Measurements from ENCODE around the gene FOS.

DNA sequence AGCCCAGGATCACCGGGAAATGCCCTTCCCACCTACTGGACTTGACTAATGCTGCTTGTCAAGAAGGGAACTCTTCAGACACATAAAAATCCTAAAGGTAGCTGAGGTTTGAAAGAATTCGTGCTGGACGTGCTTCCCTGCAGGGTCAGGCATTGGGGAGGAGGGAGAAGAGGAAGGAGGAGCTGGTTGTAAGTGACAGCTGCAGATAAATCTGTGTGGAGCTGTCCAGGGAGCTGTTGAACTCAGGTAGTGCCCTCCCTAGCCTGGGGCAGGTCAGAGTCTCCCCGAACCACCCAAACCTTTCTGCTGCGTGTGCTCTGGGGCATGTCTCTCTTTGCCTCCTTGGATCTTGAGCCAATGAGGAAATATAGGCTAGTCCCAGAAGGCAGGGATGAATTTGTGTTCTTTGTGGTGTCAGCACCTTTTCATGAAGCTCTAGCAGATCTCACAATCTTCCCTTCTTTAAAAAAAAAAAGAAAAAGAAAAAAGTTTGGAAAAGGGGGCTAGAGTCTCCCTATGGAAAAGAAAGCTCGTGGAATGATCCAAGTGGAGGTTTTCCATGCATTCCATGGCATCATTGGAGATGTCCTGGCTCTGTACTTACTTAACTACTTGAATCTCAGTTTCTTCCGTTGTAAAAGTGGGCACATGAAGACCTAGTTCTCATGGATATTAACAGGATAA lies 23.6 kb upstream of the FOS start:
- TF ChIP-seq POLR2A (IDR thresholded peaks at IDR 0.05; ENCODE audit: low read length) (no peak), GATA1 (IDR thresholded peaks at IDR 0.05; ENCODE audit: low read depth, low read length) (no peak)

Measured in erythroblast (primary cell).